NCI-H2227 (cell line): ENCODE results near the gene ZNF891.

Experiments used
- DNase-seq: peaks from one replicate; lab custom pipeline; 2025; ENCODE audit not compliant: unreplicated experiment; lab: John Stamatoyannopoulos, UW

The ZNF891 gene

DNA sequence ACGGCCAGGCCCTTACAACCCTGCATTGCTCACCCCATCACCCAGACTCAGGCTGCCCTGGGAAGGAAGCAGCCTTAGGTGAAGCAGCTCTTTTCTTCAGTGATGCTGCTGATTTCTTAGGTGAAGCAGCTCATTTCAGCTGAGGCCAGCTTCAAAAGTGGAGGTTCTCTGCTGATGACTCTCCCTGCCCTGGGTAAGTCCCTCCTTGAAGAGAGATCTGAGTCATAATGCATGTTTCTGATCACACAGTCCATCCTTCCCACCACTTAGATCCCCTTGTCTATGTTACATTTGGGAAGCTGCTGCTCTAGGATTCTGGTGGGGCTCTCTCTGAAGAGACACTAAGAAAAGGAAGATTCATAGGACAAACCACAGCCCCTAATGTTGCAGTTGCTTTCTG lies 66.5 kb downstream of the ZNF891 start:
- DNase-seq = no peak

DNA sequence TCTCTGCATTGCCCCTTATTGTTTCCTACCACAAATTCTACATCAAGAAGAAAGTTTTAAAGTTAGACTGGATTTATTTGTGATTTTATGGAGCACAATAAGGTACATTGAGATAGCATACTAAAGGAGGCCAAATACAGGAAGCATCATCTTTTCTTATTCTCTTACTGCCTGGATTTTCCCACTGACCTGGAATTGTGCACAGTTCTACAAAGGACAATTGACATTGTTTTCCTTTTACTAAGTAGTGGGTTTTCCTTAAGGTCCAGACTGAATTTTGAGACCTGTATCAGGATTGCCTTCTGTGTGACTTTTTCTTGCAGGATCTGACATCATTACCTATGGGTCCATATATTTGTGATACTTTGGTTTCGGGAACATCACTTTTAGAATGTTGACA lies 68.1 kb downstream of the ZNF891 start:
- DNase-seq = no peak

DNA sequence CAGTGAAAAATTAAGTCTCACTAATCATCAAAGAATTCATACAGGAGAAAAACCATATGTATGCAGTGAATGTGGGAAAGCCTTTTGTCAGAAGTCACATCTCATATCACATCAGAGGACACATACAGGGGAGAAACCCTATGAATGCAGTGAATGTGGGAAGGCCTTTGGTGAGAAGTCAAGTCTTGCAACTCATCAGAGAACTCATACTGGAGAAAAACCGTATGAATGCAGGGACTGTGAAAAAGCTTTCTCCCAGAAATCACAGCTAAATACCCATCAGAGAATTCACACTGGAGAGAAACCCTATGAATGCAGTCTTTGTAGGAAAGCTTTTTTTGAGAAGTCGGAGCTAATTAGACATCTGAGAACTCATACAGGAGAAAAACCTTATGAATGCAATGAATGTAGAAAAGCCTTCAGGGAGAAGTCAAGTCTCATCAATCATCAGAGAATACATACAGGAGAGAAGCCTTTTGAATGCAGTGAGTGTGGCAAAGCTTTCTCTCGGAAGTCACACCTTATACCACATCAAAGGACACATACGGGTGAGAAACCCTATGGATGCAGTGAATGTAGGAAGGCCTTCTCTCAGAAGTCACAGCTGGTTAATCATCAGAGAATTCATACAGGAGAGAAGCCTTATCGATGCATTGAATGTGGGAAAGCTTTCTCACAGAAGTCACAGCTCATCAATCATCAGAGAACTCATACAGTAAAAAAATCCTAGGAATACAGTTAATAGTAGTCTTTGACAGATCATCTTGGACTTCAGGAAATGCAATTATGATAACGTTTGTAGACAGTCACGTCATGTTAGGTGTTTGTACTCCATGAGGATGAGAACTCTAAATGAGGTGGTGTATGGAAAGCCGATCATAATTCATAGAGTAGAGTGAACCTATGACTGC lies 71.6 kb downstream of the ZNF891 start:
- DNase-seq = no peak

DNA sequence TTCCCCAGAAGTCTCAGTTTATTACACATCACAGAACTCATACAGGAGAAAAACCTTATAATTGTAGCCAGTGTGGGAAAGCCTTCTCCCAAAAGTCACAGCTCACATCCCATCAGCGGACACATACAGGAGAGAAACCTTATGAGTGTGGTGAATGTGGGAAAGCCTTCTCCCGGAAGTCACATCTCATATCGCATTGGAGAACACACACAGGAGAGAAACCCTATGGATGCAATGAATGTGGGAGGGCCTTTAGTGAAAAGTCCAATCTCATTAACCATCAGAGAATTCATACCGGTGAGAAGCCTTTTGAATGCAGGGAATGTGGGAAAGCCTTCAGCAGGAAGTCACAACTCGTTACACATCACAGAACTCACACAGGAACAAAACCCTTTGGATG lies 72.6 kb downstream of the ZNF891 start:
- DNase-seq = no peak
